HCT116 (cell line): ENCODE measurements around the gene PHGDH. TPM values are rescaled to one million over a fixed set of nuclear protein-coding genes. Genes with fewer than 3 reads are reported as not detected.

Source experiments
- ATAC-seq: fragments of 200-7000 bp; cut with Tn5 transposase; 2 replicates; pipeline ENCODE4 v1.9.1; 2020; ENCODE audit warnings: mild to moderate bottlenecking, moderate library complexity
- BruUV-seq: library from RNA; stranded (reverse); fragments of 400-500 nt; replicated peaks from 2 replicates; lab custom pipeline; 2021; lab: Mats Ljungman, UMichigan
- CTCF ChIA-PET: fragments of 300-600 bp; sonication (Branson Sonifier 250); formaldehyde crosslinking; loops from one replicate; lab custom pipeline; 2021; ENCODE audit warnings: antibody characterized with exemption; lab: Charles Lee
- POLR2A ChIA-PET: fragments of 300-600, 350-600 bp; sonication (Branson Sonifier 250); formaldehyde crosslinking; loops from one replicate; lab custom pipeline; 2021; ENCODE audit warnings: antibody characterized with exemption; lab: Charles Lee
- RAD21 ChIA-PET, 2 experiments: fragments of 300-600 bp; sonication (Branson Sonifier 250); formaldehyde crosslinking; loops; one replicate each; lab custom pipeline; 2023; ENCODE audit warnings: low total read pairs in 2 of 2; ENCODE audit not compliant: uncharacterized antibody in 2 of 2, unreplicated experiment in 2 of 2, low non-redundant PET in 1 of 2; lab: Charles Lee
- DNase-seq: peaks from one replicate; pipeline ENCODE4 v3.0.0-alpha.2; 2010; ENCODE audit warnings: low read depth, low spot score
- H2AFZ ChIP-seq: fragments of 200-600 bp; shearing (Covaris generic), sonication (generic); 2 replicates; pipeline ENCODE4 v1.6.1; 2017; ENCODE audit warnings: low read depth, mixed run types, mixed read lengths, antibody characterized with exemption, low read length; ENCODE audit not compliant: poor library complexity, severe bottlenecking
- H3K27ac ChIP-seq: 2 replicates; pipeline ENCODE4 v1.5.1; 2012; ENCODE audit warnings: low read depth, low read length
- H3K27me3 ChIP-seq: fragments of 200-600 bp; sonication (generic); 2 replicates; pipeline ENCODE4 v1.6.1; 2016; ENCODE audit warnings: mixed run types, low read length, mixed read lengths; ENCODE audit not compliant: insufficient read depth
- H3K36me3 ChIP-seq, 2 experiments: fragments of 200-500 bp in 1 of 2; fragments of 200-600 bp in 1 of 2; sonication (Bioruptor generic) in 1 of 2; sonication (generic) in 1 of 2; 2 replicates each; pipeline versions ENCODE4 v1.5.1 to v1.6.1; 2014 to 2016; ENCODE audit warnings: low read length in 2 of 2, inconsistent platforms in 1 of 2, mixed read lengths in 1 of 2, mixed run types in 1 of 2; ENCODE audit not compliant: insufficient read depth in 2 of 2, control insufficient read depth in 1 of 2
- H3K4me1 ChIP-seq, 2 experiments: fragments of 200-600 bp in 1 of 2; sonication (generic) in 1 of 2; 2 replicates each; pipeline versions ENCODE4 v1.5.1 to v1.6.1; 2012 to 2017; ENCODE audit warnings: low read length in 2 of 2, inconsistent platforms in 1 of 2, mild to moderate bottlenecking in 1 of 2, mixed read lengths in 1 of 2, mixed run types in 1 of 2, moderate library complexity in 1 of 2; ENCODE audit not compliant: insufficient read depth in 2 of 2, control insufficient read depth in 1 of 2
- H3K4me2 ChIP-seq: fragments of 200-600 bp; sonication (generic); 2 replicates; pipeline ENCODE4 v1.6.1; 2017; ENCODE audit warnings: mixed run types, low read length, mixed read lengths
- H3K4me3 ChIP-seq, 2 experiments: fragments of 200-600 bp in 1 of 2; sonication (generic) in 1 of 2; replicated peaks in 1 of 2; 2 replicates each; pipeline ENCODE4 v1.5.1; 2011 to 2016; ENCODE audit warnings: low read length in 2 of 2, control low read depth in 1 of 2, low read depth in 1 of 2, mild to moderate bottlenecking in 1 of 2, mixed read lengths in 1 of 2, mixed run types in 1 of 2
- H3K79me2 ChIP-seq: fragments of 200-600 bp; sonication (generic); 2 replicates; pipeline ENCODE4 v1.6.1; 2017; ENCODE audit warnings: mild to moderate bottlenecking, mixed run types, low read length, moderate library complexity, mixed read lengths; ENCODE audit not compliant: insufficient read depth
- H3K9ac ChIP-seq: fragments of 200-600 bp; sonication (generic); 2 replicates; pipeline ENCODE4 v1.6.1; 2016; ENCODE audit warnings: low read length, mixed read lengths
- H3K9me2 ChIP-seq: fragments of 200-600 bp; sonication (generic), shearing (Covaris generic); 2 replicates; pipeline ENCODE4 v1.6.1; 2017; ENCODE audit warnings: mixed run types, mild to moderate bottlenecking, moderate library complexity; ENCODE audit not compliant: insufficient read depth
- H3K9me3 ChIP-seq, 2 experiments: fragments of 200-500 bp in 1 of 2; fragments of 200-600 bp in 1 of 2; sonication (Bioruptor generic) in 1 of 2; sonication (generic) in 1 of 2; 2 replicates each; pipeline ENCODE4 v1.6.1; 2014 to 2017; ENCODE audit warnings: low read length in 2 of 2, mixed read lengths in 2 of 2, inconsistent platforms in 1 of 2, low read depth in 1 of 2, mild to moderate bottlenecking in 1 of 2, mixed run types in 1 of 2, moderate library complexity in 1 of 2; ENCODE audit not compliant: control insufficient read depth in 1 of 2, insufficient read depth in 1 of 2
- H4K20me1 ChIP-seq: fragments of 200-600 bp; sonication (generic), shearing (Covaris generic); 2 replicates; pipeline ENCODE4 v1.6.1; 2017; ENCODE audit warnings: mixed run types, mild to moderate bottlenecking, moderate library complexity; ENCODE audit not compliant: insufficient read depth
- CBX3 ChIP-seq: IDR thresholded peaks from 2 replicates; pipeline ENCODE4 v1.6.1; 2012; ENCODE audit warnings: low read depth
- CEBPB ChIP-seq: IDR thresholded peaks from 2 replicates; pipeline ENCODE4 v1.6.1; 2012; ENCODE audit warnings: low read depth
- ELF1 ChIP-seq: IDR thresholded peaks from 2 replicates; pipeline ENCODE4 v1.6.1; 2012; ENCODE audit warnings: low read depth, borderline replicate concordance
- EZH2 ChIP-seq: fragments of 200-600 bp; sonication (generic); IDR thresholded peaks from 2 replicates; pipeline ENCODE4 v1.6.1; 2017; ENCODE audit warnings: antibody characterized with exemption, mixed run types
- EZH2phosphoT487 ChIP-seq: fragments of 200-600 bp; IDR thresholded peaks from 2 replicates; pipeline ENCODE4 v1.6.1; 2018; ENCODE audit warnings: antibody characterized with exemption, borderline replicate concordance
- RAD21 ChIP-seq: IDR thresholded peaks from 2 replicates; pipeline ENCODE4 v1.6.1; 2012; ENCODE audit warnings: low read depth, mild to moderate bottlenecking
- REST ChIP-seq: IDR thresholded peaks from 2 replicates; pipeline ENCODE4 v1.6.1; 2012; ENCODE audit warnings: low read depth
- SIN3A ChIP-seq: IDR thresholded peaks from 2 replicates; pipeline ENCODE4 v1.6.1; 2012; ENCODE audit warnings: low read depth
- SP1 ChIP-seq: IDR thresholded peaks from 2 replicates; pipeline ENCODE4 v1.6.1; 2012; ENCODE audit warnings: low read depth
- SRF ChIP-seq: IDR thresholded peaks from 2 replicates; pipeline ENCODE4 v1.6.1; 2012; ENCODE audit warnings: low read depth
- TCF7L2 ChIP-seq: IDR thresholded peaks from 2 replicates; pipeline ENCODE4 v1.7.0; 2011; ENCODE audit warnings: borderline replicate concordance, inconsistent platforms; ENCODE audit not compliant: insufficient read depth, insufficient read length; ENCODE audit errors: extremely low read depth
- ZFX ChIP-seq: fragments of 450-650 bp; IDR thresholded peaks from 2 replicates; pipeline ENCODE4 v1.6.1; 2017
- ZNF274 ChIP-seq: fragments of 200-500 bp; sonication (Bioruptor generic); IDR thresholded peaks from 2 replicates; pipeline ENCODE4 v1.6.1; 2014; ENCODE audit warnings: mild to moderate bottlenecking, low read depth, low read length, inconsistent platforms
- intact Hi-C: fragments of 100-400 bp; cut with micrococcal nuclease; formaldehyde crosslinking; loops from 2 replicates; pipeline ENCODE4 v1.10.0; 2022
- total RNA-seq: library from RNA; stranded (reverse); gene quantifications from one replicate; pipeline ENCODE4 v1.2.1, GENCODE V29; 2021; ENCODE audit not compliant: unreplicated experiment
- TF ChIP-seq, protein P1 (sequence below), 3 experiments: fragments of 200-600 bp in 1 of 3; sonication (generic) in 1 of 3; IDR thresholded peaks in 2 of 3; conservative IDR thresholded peaks in 1 of 3; 2 replicates each; pipeline ENCODE4 v1.5.1; 2012 to 2017; ENCODE audit warnings: low read depth in 2 of 3, low read length in 2 of 3, antibody characterized with exemption in 1 of 3, borderline replicate concordance in 1 of 3, control low read depth in 1 of 3, mild to moderate bottlenecking in 1 of 3, mixed read lengths in 1 of 3, mixed run types in 1 of 3, moderate library complexity in 1 of 3; ENCODE audit not compliant: insufficient read depth in 1 of 3
- TF ChIP-seq, protein P2 (sequence below): IDR thresholded peaks from 2 replicates; pipeline ENCODE4 v1.6.1; 2012

Gene PHGDH
- total RNA-seq, 1 experiment from 2014 or later = 187 TPM

- ATAC-seq (no peak), DNase-seq (no peak)
- no peaks in the 10 kb centered on the region for H3K4me1 ChIP-seq
- H3K79me2 ChIP-seq = peaks cover 12% of the 10 kb centered on the region; the same call in 1 of the 2 replicates
- no peaks in the 10 kb centered on the region for H3K9me2 ChIP-seq
- intact Hi-C loops = no loop called here
- H3K27me3 ChIP-seq = no peaks in the 10 kb centered on the region
- TF ChIP-seq EZH2phosphoT487 = no peak
- no peak for TF ChIP-seq CBX3
- TF ChIP-seq REST = no peak
- TF ChIP-seq ELF1 = no peak
- TF ChIP-seq, all 23 proteins: peak for 0
- no peaks in the 10 kb centered on the region for H4K20me1 ChIP-seq
- no peak overlapping the region for H3K27ac ChIP-seq
- H3K4me2 ChIP-seq = no peak overlapping the region
- no peaks in the 10 kb centered on the region for H3K9me3 ChIP-seq
- no peak overlapping the region for H3K9ac ChIP-seq
- CTCF ChIA-PET = no interaction called here
- no peak overlapping the region for H3K4me3 ChIP-seq
- POLR2A ChIA-PET = no interaction called here
- BruUV-seq = no TSS peak
- RAD21 ChIA-PET = no interaction called here
- no peak overlapping the region for H2AFZ ChIP-seq
- H3K36me3 ChIP-seq = peaks cover 0 to 10% of the 10 kb centered on the region in 2 experiments; a peak in 3 of 4 replicates
Measured at GRCh38 chr1:119720866-119721440, 9.2 kb downstream of the PHGDH start.

DNA sequence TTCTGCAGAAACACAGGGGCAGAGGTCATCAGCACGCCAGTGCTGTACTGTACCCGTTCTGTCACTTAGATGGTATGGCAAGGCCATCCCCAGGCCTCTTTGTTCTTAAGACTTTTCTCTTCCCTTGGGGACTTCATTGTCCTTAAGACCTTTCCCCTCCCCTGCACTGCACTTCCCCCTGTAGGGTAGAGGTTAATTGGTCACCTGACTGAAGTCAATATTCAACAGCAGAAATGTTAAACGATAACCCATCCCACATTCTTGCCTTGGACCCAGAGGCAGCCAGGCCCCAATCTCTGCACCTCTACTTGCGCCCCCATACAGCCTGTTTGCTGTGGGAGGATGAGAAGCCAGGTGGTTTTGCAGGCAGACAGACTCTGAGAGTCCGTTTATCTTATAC, 10.2 kb downstream of the PHGDH start:
- Histone ChIP-seq H3K79me2 (peaks cover 4% of the 10 kb centered on the region; the same call in 1 of the 2 replicates), H3K9me3 (no peaks in the 10 kb centered on the region), H3K36me3 (peaks cover 0 to 10% of the 10 kb centered on the region in 2 experiments; a peak in 3 of 4 replicates), H2AFZ (no peak overlapping the region), H4K20me1 (no peaks in the 10 kb centered on the region), H3K4me1 (no peaks in the 10 kb centered on the region), H3K9me2 (no peaks in the 10 kb centered on the region), H3K27me3 (no peaks in the 10 kb centered on the region), H3K27ac (no peak overlapping the region), H3K4me2 (no peak overlapping the region), H3K4me3 (no peak overlapping the region), H3K9ac (no peak overlapping the region)
- ChIA-PET POLR2A (no interaction called here), CTCF (no interaction called here), RAD21 (no interaction called here)
- BruUV-seq = no TSS peak
- DNase-seq (no peak), ATAC-seq (no peak)
- intact Hi-C loops = no loop called here
- TF ChIP-seq EZH2 = no peak
- TF ChIP-seq SRF = no peak
- TF ChIP-seq EZH2phosphoT487 = no peak
- TF ChIP-seq, protein P1, sequence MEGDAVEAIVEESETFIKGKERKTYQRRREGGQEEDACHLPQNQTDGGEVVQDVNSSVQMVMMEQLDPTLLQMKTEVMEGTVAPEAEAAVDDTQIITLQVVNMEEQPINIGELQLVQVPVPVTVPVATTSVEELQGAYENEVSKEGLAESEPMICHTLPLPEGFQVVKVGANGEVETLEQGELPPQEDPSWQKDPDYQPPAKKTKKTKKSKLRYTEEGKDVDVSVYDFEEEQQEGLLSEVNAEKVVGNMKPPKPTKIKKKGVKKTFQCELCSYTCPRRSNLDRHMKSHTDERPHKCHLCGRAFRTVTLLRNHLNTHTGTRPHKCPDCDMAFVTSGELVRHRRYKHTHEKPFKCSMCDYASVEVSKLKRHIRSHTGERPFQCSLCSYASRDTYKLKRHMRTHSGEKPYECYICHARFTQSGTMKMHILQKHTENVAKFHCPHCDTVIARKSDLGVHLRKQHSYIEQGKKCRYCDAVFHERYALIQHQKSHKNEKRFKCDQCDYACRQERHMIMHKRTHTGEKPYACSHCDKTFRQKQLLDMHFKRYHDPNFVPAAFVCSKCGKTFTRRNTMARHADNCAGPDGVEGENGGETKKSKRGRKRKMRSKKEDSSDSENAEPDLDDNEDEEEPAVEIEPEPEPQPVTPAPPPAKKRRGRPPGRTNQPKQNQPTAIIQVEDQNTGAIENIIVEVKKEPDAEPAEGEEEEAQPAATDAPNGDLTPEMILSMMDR (IDR thresholded peaks at IDR 0.05 in 2 of 3, conservative IDR thresholded peaks at IDR 0.05 in 1 of 3; ENCODE audit: borderline replicate concordance in 1 of 3, insufficient read depth in 1 of 3, low read depth in 2 of 3, low read length in 2 of 3) = no peak
- no peak for TF ChIP-seq ELF1
- TF ChIP-seq TCF7L2 = no peak
- TF ChIP-seq ZFX = no peak
- no peak for TF ChIP-seq ZNF274
- TF ChIP-seq, protein P2, sequence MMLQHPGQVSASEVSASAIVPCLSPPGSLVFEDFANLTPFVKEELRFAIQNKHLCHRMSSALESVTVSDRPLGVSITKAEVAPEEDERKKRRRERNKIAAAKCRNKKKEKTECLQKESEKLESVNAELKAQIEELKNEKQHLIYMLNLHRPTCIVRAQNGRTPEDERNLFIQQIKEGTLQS = no peak
- no peak for TF ChIP-seq RAD21
- TF ChIP-seq CEBPB = no peak
- TF ChIP-seq SIN3A = no peak
- no peak for TF ChIP-seq SP1
